Stimulated activated CD8-positive, alpha-beta memory T cell treated with anti-CD3 and anti-CD28 coated beads, Interleukin-7, amount 100 ng/mL, for 1 hour (primary cell): ENCODE results near the gene CDC14A.
A peak's percentile ranks its signal among the peaks of the same experiment; 100 is the strongest.
"Not testable (repeated sequence)": the region's sequence is repeated elsewhere in the genome, so short reads cannot be mapped to it uniquely, and the experiment has no call there.

Experiments
- DNase-seq, 2 donors: peaks; one replicate each; pipeline ENCODE4 v3.0.0-alpha.2; 2020; ENCODE audit warnings: low read depth in 2 of 2

CDC14A gene

GRCh38 chr1:100405902-100406301 is 53.6 kb downstream of the CDC14A start:
- DNase-seq, result not testable (repeated sequence)

DNA sequence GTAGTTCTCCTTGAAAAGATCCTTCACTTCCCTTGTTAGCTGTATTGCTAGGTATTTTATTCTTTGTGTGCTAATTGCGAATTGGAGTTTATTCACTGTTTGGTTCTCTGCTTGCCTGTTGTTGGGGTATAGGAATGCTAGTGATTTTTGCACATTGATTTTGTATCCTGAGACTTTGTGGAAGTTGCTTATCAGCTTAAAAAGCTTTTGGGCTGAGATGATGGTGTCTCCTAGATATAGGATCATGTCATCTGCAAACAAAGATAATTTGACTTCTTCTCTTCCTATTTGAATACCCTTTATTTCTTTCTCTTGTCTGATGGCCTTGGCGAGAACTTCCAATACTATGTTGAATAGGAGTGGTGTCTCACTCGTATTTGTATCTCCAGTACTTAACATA is 55.1 kb downstream of the CDC14A start:
- not testable (repeated sequence) for DNase-seq

GRCh38 chr1:100411019-100411418 is 58.7 kb downstream of the CDC14A start:
- no peak for DNase-seq

- DNase-seq, result no peak
Observed at GRCh38 chr1:100411574-100411973, 59.3 kb downstream of the CDC14A start.

DNA sequence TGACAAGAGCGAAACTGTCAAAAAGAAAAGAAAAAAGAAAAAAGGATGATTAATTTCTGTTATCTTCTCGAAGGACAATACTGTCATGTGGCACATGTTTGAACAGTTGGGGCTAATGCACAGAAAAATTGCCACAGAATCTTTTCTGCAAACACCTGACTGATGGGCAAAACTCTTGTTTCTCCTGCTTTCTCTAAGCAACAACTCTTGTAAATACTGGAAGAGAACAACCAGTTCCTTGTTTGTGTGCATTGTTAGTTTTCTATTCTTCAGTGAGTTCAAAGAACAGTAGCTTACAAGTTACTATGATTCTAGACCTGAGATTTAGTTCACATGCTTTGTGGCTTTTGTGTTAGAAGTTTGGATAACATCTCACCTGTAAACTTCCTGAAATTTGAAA is 60.7 kb downstream of the CDC14A start:
- DNase-seq, result no peak

DNA sequence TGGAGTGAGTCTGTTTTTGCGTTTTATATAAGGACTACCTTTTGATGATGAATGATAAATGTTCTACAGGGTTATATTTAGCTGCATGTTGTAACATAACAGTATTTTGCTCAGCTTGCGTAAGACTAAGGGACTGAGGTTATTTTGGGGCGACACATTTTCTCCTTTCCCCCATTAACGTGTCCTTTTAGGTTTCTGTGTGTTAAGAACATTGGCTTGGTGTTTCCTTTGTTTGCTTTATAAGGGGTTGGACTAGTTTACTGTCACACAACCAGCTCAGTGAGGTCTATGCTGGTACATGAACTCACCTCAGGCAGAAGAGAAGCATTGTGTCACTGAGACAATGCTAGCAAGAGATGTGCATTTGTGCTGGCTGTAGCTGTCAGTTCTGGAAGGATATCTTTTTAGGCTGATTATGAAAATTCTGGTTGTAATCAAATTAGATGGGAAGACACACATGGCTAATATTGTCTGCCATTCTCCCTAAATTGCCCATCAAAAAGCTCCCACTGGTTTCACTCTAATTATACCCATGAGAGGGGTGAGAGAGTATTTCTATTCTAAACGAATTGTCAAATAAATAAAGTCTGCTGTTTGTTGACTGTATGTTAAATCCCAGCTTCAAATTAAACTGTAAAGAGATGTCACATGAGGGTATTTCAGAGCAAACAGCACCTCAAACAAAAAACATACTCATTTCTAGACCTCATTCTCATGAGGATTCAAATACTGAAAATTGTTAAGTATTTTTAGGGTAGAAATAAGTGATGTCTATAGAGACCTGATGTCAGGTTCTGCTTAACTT is 62.6 kb downstream of the CDC14A start:
- no peak for DNase-seq

DNA sequence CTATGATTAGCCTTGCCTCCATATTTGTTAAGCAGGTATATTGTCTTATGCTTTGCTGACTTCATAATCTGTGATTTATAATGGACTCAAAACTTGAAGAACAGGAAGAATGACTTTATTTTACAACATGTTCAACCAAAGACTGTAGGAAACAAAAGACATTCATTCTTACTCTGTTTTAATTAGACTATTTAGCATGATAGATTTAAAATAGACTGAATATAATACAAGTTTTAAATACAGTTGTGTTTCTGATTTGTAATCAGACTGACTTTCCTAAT is 63.1 kb downstream of the CDC14A start:
- no peak for DNase-seq

GRCh38 chr1:100419072-100419471 is 66.8 kb downstream of the CDC14A start:
- no peak for DNase-seq

DNA sequence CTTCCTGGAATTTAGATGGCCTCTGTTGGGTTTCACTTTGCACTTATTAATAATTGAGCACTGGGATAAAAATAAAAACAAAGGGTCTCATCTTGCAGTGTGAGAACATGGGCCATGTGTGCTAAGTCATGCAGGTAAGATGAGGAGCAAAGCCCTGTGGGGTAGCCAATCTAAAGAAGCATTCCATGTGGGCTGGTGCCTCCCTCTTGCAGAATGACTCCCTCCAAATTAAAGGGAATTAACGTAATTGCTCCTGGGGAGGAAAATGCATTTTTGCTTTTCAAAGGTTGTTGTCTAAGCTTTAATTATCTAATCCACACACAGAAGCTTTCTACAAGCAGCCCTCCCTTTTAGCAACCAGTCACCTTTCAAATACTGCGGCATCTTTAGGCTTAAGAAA is 69.8 kb downstream of the CDC14A start:
- DNase-seq, result no peak

- no peak for DNase-seq
Observed at GRCh38 chr1:100423832-100424337, 71.6 kb downstream of the CDC14A start.

DNA sequence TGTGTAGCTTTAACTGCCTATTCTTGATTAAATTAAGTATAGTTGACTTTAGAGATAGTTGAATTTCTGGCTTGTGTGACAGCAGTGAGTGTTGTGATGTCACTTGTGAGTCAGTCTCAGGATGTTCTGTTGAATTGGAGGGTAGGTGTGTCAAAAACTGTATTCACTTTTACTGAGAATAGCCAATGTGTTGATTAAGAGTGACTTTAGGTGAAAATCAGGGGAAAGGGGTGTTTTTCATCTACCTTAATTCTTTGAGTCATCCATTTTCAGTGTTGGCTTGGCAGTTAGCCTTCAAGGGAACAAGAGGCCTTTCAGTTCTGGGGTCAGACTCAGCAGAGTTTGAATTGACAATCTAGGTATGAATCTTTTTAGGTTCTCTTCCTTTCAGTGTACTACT is 75.9 kb downstream of the CDC14A start:
- no peak for DNase-seq

DNA sequence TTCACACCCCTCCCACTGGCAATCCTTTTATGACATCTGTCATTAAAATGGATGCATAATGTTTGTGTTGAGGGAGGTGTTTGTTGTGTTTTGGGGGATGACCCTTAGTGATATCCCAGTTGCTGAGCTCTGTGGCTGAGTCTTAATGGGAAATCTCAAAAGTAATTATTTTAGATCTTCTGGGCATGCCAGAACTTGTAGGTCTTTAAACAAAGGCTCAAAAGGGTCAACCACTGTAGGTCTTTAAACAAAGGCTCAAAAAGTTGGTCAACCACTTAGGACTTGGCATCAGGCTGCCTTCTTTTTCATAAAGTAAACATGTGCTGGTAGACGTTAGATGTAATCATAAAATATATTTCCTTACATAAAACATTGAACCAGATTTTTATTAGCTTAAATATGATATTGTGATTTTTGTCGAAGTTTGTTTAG is 78.0 kb downstream of the CDC14A start:
- no peak for DNase-seq

DNA sequence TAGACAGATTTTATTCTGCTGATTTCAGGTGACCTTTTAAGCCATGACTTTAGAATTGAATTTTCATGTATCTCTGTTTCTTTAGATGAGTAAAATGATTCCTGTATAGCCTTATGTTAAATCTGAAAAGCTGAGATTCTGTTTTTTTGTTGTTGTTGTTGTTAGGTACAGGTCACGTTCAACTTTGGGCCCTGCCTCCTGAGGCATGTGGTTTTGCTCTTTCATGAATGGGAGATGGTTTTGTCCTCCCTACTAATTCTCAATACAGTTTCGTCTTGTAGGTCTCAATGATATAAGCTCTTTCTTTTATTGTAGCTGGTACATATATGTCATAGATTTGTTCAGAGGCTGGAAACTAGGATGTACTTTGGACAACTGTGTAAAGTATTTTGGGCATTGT is 79.6 kb downstream of the CDC14A start:
- DNase-seq, result no peak

DNA sequence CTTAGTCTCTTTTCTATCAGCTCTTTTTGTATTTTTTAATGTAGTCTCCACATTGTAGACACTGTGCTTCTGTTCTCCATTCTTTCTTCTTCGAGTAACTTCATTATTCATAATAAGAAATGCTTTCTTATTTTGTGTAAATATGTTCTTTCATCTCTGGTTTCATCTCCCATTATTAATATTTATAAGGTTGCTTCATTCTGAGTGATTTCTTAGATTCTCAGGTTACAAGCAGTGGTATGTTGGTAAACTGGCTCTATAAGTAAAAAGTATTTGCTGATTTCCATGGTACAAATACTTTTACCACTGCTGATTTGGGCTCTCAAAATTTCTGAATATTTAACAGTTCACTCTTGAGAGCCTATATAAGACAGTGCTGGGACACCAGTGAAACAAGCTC is 81.3 kb downstream of the CDC14A start:
- DNase-seq, result no peak

- DNase-seq, result no peak
Observed at GRCh38 chr1:100434831-100435230, 82.5 kb downstream of the CDC14A start.

GRCh38 chr1:100438375-100438774 is 86.1 kb downstream of the CDC14A start:
- no peak for DNase-seq

DNA sequence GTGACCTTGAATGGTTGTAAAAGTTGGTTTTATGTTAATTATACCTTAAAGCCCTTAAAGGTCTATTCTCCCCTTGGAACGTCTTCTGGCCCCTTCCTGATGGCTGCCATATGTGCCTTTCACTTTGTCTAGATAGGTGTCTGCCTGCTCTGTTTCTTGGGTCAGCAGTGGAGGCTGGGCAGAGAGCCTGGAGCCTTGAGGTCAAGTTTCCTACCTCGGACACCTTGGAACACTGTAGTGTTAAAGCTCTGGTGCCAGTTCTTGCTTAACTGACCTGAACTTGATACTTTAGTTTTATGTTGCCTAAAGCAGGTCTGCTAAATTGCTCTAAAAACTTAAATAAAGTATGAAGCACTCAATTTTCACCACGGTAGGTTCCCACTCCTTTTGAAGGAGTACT is 86.5 kb downstream of the CDC14A start:
- DNase-seq, result no peak

DNA sequence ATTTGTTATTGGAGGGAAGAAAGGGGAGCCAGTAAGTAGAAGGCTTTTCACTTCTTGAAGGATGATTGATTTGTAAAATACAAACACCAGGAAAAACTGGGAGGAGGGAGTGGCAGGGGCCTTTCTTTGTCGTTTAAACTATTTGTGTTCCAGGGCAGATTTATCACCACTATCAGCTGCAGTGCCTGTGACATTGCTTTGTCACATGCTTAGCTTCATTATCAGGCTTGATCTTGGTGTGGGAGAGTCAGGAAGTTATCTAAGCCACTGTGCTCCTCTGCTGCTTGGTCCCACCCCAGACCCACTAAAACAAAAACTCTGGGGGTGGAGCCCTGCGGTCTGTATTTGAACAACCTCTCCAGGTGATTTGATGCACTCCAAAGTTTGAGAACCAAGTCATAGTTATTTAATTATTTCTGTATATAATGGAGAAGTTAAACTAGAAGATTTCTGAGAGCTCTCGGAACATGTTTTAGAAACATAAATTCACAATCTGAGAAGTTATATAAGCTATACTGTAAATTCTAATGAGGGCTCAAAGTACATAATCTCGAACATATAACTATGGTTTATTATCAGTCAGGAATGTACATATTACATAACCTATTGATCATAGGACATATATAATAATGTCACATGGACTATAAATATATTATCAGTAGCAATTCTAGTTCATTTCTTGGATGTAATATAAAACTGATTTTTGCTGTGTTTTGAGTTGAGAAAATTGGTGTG is 87.9 kb downstream of the CDC14A start:
- peak; percentile 45 to 47 for DNase-seq

- DNase-seq, result no peak
Observed at GRCh38 chr1:100441146-100441545, 88.8 kb downstream of the CDC14A start.

- no peak for DNase-seq
Observed at GRCh38 chr1:100441651-100442050, 89.3 kb downstream of the CDC14A start.

DNA sequence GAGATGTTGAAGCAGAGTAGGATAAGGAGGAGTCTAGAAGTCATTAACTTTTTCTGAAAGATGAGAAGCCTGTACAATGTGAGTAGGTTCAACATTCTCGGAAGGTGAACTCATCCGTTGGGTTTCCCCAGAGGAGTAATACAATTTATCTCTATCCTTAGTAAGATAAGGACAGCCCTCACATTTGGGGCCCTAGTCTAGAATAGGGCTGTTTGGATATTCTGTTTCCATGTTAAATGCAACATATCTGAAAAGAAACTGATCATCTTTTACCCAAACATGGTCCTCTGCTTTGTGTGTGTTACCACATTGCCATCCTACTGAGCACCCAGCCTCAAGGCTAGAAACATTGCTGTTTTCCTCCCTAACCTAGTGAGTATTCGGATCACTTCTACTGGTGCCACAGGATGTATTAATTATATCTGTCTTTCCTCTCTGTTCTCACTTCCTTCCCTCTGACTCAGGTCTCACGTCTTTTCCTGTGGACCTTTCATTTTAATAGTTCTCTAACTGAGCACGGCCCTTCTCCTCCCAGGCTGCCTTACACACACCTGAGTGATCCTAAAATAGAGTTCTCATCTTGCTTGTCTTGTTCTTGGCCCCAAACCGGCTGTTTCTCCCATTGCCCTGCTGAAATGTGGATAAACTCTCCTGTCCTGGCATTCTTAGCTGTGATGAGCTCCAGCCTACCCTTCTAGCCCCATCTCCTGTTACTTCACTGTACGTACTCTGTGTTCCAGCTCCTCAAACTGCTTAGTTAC is 91.7 kb downstream of the CDC14A start:
- DNase-seq, result no peak

DNA sequence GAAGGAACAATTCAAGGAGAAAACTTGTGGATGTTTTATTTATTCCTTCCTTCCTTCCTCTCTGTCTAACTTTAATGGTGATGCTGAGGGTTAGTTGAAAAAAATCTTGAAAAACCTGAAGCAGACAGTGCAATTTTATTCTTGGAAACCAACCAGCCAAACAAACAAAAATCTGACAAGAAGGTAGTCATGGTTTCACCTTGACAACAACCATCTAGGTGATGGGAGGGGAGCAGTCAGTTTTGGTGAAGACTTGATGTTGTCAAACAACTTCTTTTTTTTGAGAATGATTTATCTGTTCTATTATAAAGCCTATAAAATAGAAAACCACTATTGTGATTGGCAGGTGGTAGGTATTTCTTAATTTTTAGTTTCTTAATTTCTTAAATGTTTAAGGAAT is 93.3 kb downstream of the CDC14A start:
- DNase-seq, result no peak

DNA sequence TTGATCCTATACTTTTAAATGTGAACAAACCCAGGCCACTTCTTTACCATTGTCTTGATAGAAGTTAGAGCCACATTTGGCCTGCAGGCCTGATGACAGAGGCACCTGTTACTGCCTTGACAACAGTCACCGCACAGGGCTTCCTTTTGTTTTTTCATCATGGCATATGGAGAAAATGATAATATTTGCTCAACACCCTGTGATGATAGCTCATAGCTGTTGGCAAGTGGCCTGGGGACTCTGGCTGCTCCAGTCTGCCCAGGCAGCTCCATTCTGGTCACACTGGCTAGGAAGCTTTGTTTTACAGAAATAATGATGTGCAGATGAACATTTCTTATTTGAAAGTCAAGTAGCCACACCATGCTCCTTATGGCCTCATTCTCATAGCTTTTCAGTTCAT is 96.1 kb downstream of the CDC14A start:
- DNase-seq, result no peak
